Activated CD4-positive, alpha-beta T cell treated with anti-CD3 and anti-CD28 coated beads, Interleukin-2, amount 10 ng/mL, durations not matched to agents 7 days and 5 days (primary cell): Measurements from ENCODE around the gene CSRNP3. TPM values are rescaled to one million over a fixed set of nuclear protein-coding genes. Genes with fewer than 3 reads are reported as not detected.
"Not testable (repeated sequence)": the region's sequence is repeated elsewhere in the genome, so short reads cannot be mapped to it uniquely, and the experiment has no call there.

Experiments
- CTCF ChIA-PET: fragments of 350-600 bp; sonication (Branson Sonifier 250); formaldehyde crosslinking; loops from one replicate; lab custom pipeline; 2021; ENCODE audit warnings: antibody characterized with exemption; lab: Charles Lee
- POLR2A ChIA-PET: fragments of 350-600 bp; sonication (Branson Sonifier 250); formaldehyde crosslinking; loops from one replicate; lab custom pipeline; 2021; ENCODE audit warnings: antibody characterized with exemption; lab: Charles Lee
- DNase-seq: peaks from one replicate; pipeline ENCODE4 v3.0.0-alpha.2; 2020
- H3K27ac Mint-ChIP-seq: one replicate; pipeline ENCODE4 v1.8.0; 2021; ENCODE audit warnings: mild to moderate bottlenecking, moderate library complexity, mixed read lengths
- H3K27me3 Mint-ChIP-seq: one replicate; pipeline ENCODE4 v1.8.0; 2021; ENCODE audit warnings: mixed read lengths
- H3K36me3 Mint-ChIP-seq: one replicate; pipeline ENCODE4 v1.8.0; 2021; ENCODE audit warnings: low read depth, mixed read lengths
- H3K4me1 Mint-ChIP-seq: one replicate; pipeline ENCODE4 v1.8.0; 2021; ENCODE audit warnings: mixed read lengths
- H3K4me3 Mint-ChIP-seq: one replicate; pipeline ENCODE4 v1.8.0; 2021; ENCODE audit warnings: mild to moderate bottlenecking, moderate library complexity, mixed read lengths
- H3K9me3 Mint-ChIP-seq: one replicate; pipeline ENCODE4 v1.8.0; 2021; ENCODE audit warnings: mixed read lengths
- total RNA-seq, 2 experiments: library from RNA; stranded (reverse); gene quantifications; one replicate each; pipeline ENCODE4 v1.2.3, GENCODE V29; 2021

The CSRNP3 gene
- total RNA-seq, 2 experiments from 2014 or later, result not detected

DNA sequence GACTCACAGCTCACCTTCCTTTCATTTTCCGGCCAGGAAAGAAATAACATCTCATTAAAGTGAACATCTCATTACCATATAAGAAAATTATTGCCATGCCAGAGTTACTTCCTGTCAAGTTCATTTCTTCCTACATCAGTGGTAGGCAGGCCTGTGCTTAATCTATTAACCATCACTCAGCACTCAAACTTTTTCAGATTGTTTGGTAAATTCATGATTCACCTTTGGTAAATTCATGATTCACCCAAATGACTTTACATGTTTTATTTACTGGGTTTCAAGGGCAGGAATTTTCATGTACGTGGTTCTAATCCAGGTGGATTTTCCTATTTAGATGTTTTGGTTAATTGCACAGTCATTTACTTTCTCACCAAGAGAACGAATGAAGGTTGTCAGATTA, 116.5 kb downstream of the CSRNP3 start:
- ChIA-PET CTCF (no interaction called here), POLR2A (no interaction called here)
- Mint-ChIP-seq H3K9me3 (no peaks in the 10 kb centered on the region), H3K27ac (no peak overlapping the region), H3K4me3 (no peak overlapping the region), H3K36me3 (no peaks in the 10 kb centered on the region), H3K27me3 (no peaks in the 10 kb centered on the region), H3K4me1 (no peaks in the 10 kb centered on the region)
- DNase-seq, result no peak

- Mint-ChIP-seq H3K27me3 (no peaks in the 10 kb centered on the region), H3K36me3 (no peaks in the 10 kb centered on the region), H3K4me1 (no peaks in the 10 kb centered on the region), H3K9me3 (no peaks in the 10 kb centered on the region), H3K27ac (no peak overlapping the region), H3K4me3 (no peak overlapping the region)
- ChIA-PET CTCF (no interaction called here), POLR2A (no interaction called here)
- no peak for DNase-seq
Measured at GRCh38 chr2:165587335-165587938, 117.9 kb downstream of the CSRNP3 start.

DNA sequence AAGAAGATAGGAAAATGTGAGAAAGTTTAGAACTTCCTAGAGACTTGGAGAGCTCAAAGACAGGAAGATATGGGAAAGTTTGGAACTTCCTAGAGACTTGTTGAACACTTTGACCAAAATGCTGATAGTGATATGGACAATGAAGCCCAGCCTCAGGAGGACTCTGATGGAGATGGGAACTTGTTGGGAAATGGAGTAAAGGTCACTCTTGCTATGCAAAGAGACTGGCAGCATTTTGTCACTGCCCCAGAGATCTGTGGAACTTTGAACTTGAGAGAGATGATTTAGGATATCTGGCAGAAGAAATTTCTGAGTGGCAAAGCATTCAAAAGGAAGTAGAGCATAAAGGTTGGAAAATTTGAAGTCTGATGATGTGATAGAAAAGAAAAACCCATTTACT, 121.5 kb downstream of the CSRNP3 start:
- H3K4me3 Mint-ChIP-seq, POLR2A ChIA-PET, H3K27ac Mint-ChIP-seq, DNase-seq, H3K9me3 Mint-ChIP-seq, H3K27me3 Mint-ChIP-seq, CTCF ChIA-PET, H3K36me3 Mint-ChIP-seq, H3K4me1 Mint-ChIP-seq: not testable (repeated sequence)

- Mint-ChIP-seq H3K36me3 (no peaks in the 10 kb centered on the region), H3K9me3 (no peaks in the 10 kb centered on the region), H3K27ac (no peak overlapping the region), H3K4me1 (no peaks in the 10 kb centered on the region), H3K27me3 (peaks cover 2% of the 10 kb centered on the region), H3K4me3 (no peak overlapping the region)
- CTCF ChIA-PET, result no interaction called here
- DNase-seq, result no peak
- POLR2A ChIA-PET, result no interaction called here
Measured at GRCh38 chr2:165593081-165593480, 123.6 kb downstream of the CSRNP3 start.

GRCh38 chr2:165594231-165594934, 124.9 kb downstream of the CSRNP3 start:
- no peak overlapping the region for H3K4me3 Mint-ChIP-seq
- H3K36me3 Mint-ChIP-seq, result no peaks in the 10 kb centered on the region
- no peaks in the 10 kb centered on the region for H3K4me1 Mint-ChIP-seq
- no peaks in the 10 kb centered on the region for H3K9me3 Mint-ChIP-seq
- CTCF ChIA-PET, result no interaction called here
- peaks cover 2% of the 10 kb centered on the region for H3K27me3 Mint-ChIP-seq
- POLR2A ChIA-PET, result no interaction called here
- H3K27ac Mint-ChIP-seq, result no peak overlapping the region
- no peak for DNase-seq

- Mint-ChIP-seq H3K4me1 (no peaks in the 10 kb centered on the region), H3K27me3 (peaks cover 2% of the 10 kb centered on the region), H3K27ac (no peak overlapping the region), H3K9me3 (no peaks in the 10 kb centered on the region), H3K4me3 (no peak overlapping the region), H3K36me3 (no peaks in the 10 kb centered on the region)
- no peak for DNase-seq
- CTCF ChIA-PET, result no interaction called here
- POLR2A ChIA-PET, result no interaction called here
Measured at GRCh38 chr2:165594935-165595255, 125.4 kb downstream of the CSRNP3 start.

DNA sequence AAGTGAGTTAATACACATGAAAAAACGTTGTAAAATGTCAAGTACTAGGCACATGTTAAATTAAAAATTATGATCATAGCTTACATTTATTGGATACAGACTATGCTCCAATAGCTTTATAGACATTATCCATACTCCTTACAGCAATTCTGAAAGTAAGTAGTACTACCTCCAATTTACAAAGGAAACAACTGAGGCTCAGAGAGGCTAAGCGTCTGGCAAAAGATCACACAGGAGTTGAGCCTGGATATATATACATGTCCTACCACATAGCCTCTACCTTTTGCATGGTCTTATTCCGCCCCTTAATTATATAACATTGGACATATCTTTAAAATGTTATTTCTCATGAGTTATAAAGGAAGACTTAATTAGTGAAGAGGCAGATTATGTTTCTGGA, 127.3 kb downstream of the CSRNP3 start:
- ChIA-PET POLR2A (no interaction called here), CTCF (no interaction called here)
- H3K4me1 Mint-ChIP-seq, result no peaks in the 10 kb centered on the region
- no peaks in the 10 kb centered on the region for H3K36me3 Mint-ChIP-seq
- no peak overlapping the region for H3K4me3 Mint-ChIP-seq
- H3K27me3 Mint-ChIP-seq, result peaks cover 2% of the 10 kb centered on the region
- DNase-seq, result no peak
- H3K9me3 Mint-ChIP-seq, result no peaks in the 10 kb centered on the region
- H3K27ac Mint-ChIP-seq, result no peak overlapping the region

DNA sequence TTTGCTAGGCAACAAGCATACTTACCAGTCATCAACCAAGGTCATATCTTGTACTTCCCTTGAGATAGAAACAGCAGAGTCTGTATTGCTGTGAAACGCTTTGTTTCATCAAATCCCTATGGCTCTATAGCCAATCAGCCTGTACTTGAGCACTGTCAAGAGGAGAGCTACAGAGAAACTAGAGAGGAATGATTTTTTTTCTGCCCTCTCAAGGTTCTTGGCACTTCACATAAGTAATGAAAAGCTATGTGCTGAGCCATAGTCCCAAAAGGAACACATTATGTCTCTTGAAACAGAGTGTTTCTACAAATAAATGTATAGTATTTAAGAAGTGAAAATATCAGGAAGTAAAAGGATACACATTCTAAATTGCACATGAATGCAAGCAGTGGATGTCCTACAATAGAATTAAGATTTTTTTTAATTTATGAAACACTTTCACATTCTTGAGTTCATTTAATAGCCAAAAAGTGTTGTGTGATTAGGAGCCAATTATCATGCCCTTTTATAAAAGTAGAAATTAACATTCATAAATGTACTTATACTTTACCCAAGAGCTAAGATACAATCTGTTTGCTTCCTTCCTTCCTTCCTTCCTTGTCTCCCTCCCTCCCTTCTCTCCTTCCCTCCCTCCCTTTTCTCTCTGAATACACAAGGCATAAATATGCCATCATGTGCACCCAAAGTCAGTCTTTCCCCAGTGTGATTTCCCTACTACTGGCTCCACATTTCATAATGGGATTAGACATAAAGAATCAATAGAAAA, 131.8 kb downstream of the CSRNP3 start:
- no peak for DNase-seq
- peaks cover 5% of the 10 kb centered on the region for H3K27me3 Mint-ChIP-seq
- CTCF ChIA-PET, result no interaction called here
- H3K27ac Mint-ChIP-seq, result no peak overlapping the region
- H3K4me3 Mint-ChIP-seq, result no peak overlapping the region
- no peaks in the 10 kb centered on the region for H3K9me3 Mint-ChIP-seq
- no peaks in the 10 kb centered on the region for H3K4me1 Mint-ChIP-seq
- POLR2A ChIA-PET, result no interaction called here
- no peaks in the 10 kb centered on the region for H3K36me3 Mint-ChIP-seq

DNA sequence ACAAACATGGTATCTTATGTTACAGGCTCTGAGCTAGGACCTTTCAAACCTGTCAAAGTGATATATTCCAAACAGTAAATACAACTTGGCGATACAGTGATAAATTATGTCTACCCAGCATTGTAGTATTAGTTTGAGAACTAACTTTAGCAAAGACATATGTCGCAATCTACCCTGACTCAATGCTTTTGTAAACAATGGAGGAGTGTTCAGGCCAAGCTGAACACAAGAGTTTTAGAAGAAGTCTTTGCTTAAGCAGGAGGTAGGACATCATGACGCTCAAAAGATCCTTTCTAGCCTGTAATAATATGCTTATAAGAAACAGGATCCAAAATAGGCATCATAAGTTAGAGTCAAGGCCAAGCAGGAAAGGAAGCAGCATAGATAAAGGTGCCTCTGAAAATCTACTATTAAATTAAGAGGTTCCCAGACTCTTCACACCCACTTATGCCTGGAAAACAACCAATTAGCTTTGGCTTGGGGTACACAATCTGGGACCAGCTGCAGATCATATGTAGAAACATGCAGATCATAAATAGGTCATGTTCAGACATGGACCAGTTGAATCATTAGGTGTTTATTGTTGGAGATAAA, 132.5 kb downstream of the CSRNP3 start:
- H3K27me3 Mint-ChIP-seq, result peaks cover 5% of the 10 kb centered on the region
- no peaks in the 10 kb centered on the region for H3K36me3 Mint-ChIP-seq
- POLR2A ChIA-PET, result no interaction called here
- no peak for DNase-seq
- H3K4me3 Mint-ChIP-seq, result no peak overlapping the region
- H3K4me1 Mint-ChIP-seq, result no peaks in the 10 kb centered on the region
- H3K9me3 Mint-ChIP-seq, result no peaks in the 10 kb centered on the region
- CTCF ChIA-PET, result no interaction called here
- H3K27ac Mint-ChIP-seq, result no peak overlapping the region

DNA sequence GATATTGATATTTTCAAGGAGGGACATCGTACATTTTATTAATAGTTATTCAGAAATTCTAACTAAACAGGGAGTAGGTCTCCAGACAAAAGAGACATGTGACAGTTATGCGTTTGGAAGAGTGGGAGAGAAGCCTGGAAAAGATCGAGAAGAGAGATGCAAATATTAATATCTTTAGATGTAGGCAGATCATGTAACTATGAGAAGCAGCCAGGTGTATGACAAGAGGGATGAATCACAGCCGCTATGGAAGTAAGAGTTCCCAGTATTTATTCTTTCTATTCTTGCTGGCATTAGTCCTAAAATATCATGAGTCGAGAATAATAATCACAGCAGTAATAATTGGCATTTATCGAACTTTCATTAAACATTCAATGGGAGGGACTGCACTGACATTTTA, 140.2 kb downstream of the CSRNP3 start:
- DNase-seq, result no peak
- Mint-ChIP-seq H3K9me3 (no peaks in the 10 kb centered on the region), H3K4me1 (peaks cover 2% of the 10 kb centered on the region), H3K27ac (no peak overlapping the region), H3K36me3 (no peaks in the 10 kb centered on the region), H3K4me3 (no peak overlapping the region), H3K27me3 (peaks cover 7% of the 10 kb centered on the region)
- ChIA-PET POLR2A (no interaction called here), CTCF (no interaction called here)

DNA sequence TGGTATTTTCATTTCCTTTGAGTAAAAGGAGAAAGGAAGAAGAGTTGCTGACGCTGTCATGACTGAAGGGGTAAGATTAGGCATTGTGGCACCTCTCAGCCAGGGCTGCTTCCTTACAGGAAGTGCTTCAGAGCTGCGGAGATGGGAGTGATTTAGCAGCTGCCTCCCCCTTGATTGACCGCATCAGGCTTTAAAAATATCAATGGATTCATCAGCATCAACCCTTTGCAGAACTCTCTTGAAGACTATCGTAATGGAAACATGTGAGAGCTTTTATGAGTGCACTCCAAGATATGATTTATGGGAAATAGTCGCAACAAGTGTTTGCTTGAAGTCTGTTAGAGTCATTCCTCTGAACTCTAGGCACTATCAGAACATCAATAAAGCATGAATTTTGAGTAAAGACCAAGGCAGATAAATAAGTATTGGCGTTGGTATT, 141.1 kb downstream of the CSRNP3 start:
- H3K4me1 Mint-ChIP-seq, result peaks cover 2% of the 10 kb centered on the region
- no peak overlapping the region for H3K27ac Mint-ChIP-seq
- CTCF ChIA-PET, result no interaction called here
- H3K9me3 Mint-ChIP-seq, result no peaks in the 10 kb centered on the region
- H3K27me3 Mint-ChIP-seq, result peaks cover 4% of the 10 kb centered on the region
- no peaks in the 10 kb centered on the region for H3K36me3 Mint-ChIP-seq
- POLR2A ChIA-PET, result no interaction called here
- no peak for DNase-seq
- no peak overlapping the region for H3K4me3 Mint-ChIP-seq

DNA sequence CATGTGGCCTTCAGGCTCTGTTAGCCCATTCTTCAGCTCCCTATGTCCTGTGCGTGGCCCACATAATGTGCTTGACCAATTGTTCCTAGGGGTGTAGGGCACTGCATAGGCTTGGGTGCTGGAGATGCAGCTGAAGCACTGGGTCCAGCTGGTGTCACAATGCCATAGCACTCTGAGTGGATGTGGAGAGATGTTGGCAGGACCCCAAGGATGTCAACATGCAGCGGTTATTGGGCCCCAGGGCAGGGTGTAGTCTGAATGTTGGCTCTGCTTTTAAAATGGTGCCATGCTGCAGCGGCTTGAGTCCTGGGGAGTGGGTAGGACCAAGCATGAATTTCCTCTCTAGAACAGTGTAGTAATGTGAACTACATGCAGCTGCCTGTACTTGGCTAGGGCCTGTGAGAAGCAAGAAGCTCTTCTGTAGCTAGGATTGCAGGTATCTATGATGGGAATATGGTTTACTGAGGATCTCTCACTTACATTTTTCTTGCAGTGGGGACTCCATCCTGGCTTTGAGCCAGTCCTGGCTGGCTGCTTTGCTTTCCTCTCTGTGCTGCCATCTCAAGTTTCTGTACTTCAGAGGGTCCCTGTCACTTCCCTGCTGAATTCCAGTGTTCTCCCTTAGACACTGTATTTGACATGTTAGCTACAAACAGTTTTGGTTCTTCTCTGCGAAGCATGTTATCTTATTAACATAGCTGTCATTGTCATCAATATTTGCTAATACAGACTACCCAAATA, 148.4 kb downstream of the CSRNP3 start:
- no peaks in the 10 kb centered on the region for H3K4me1 Mint-ChIP-seq
- DNase-seq, result no peak
- POLR2A ChIA-PET, result no interaction called here
- H3K4me3 Mint-ChIP-seq, result no peak overlapping the region
- no peaks in the 10 kb centered on the region for H3K9me3 Mint-ChIP-seq
- H3K27me3 Mint-ChIP-seq, result peaks cover 2% of the 10 kb centered on the region
- no peaks in the 10 kb centered on the region for H3K36me3 Mint-ChIP-seq
- no peak overlapping the region for H3K27ac Mint-ChIP-seq
- CTCF ChIA-PET, result no interaction called here

DNA sequence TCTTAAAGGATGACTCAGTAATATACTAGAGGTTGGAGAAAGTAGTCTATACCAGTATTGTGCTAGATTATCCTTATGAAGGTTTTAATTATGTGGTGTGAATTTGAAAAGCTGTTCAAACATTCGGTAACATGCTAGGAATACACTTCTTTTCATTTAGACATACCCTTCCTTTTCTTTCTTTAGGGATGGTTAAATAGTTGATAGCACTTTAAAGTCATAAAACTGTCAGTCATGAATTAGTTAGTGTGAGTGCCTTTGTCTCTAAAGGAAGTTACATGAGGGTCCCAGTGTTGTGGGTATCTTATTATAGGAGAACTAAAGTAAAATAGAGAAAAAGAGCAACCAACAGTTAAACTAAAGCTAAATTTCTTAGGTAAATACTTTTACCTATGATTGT, 149.3 kb downstream of the CSRNP3 start:
- ChIA-PET POLR2A (no interaction called here), CTCF (no interaction called here)
- Mint-ChIP-seq H3K36me3 (no peaks in the 10 kb centered on the region), H3K4me1 (no peaks in the 10 kb centered on the region), H3K27ac (no peak overlapping the region), H3K4me3 (no peak overlapping the region), H3K27me3 (no peaks in the 10 kb centered on the region), H3K9me3 (no peaks in the 10 kb centered on the region)
- DNase-seq, result no peak
